Glutamatergic neuron (in vitro differentiated cells): ENCODE data around the gene ANTXR1. TPM values are rescaled to one million over a fixed set of nuclear protein-coding genes. Genes with fewer than 3 reads are reported as not detected.

Source experiments
- DNase-seq: peaks from one replicate; pipeline ENCODE4 v3.0.0; 2022
- H3K27ac Mint-ChIP-seq: one replicate; pipeline ENCODE4 v1.8.0; 2020; ENCODE audit warnings: mild to moderate bottlenecking, mixed read lengths, inconsistent platforms; ENCODE audit not compliant: unreplicated experiment
- H3K27me3 Mint-ChIP-seq: one replicate; pipeline ENCODE4 v1.8.0; 2020; ENCODE audit warnings: mild to moderate bottlenecking, moderate library complexity, mixed read lengths, inconsistent platforms; ENCODE audit not compliant: unreplicated experiment
- H3K36me3 Mint-ChIP-seq: one replicate; pipeline ENCODE4 v1.8.0; 2020; ENCODE audit warnings: mild to moderate bottlenecking, mixed read lengths, inconsistent platforms; ENCODE audit not compliant: unreplicated experiment
- H3K4me1 Mint-ChIP-seq: one replicate; pipeline ENCODE4 v1.8.0; 2020; ENCODE audit warnings: mild to moderate bottlenecking, low read depth, mixed read lengths, inconsistent platforms; ENCODE audit not compliant: unreplicated experiment
- H3K4me3 Mint-ChIP-seq: one replicate; pipeline ENCODE4 v1.8.0; 2020; ENCODE audit warnings: mild to moderate bottlenecking, mixed read lengths, inconsistent platforms; ENCODE audit not compliant: unreplicated experiment
- H3K9me3 Mint-ChIP-seq: one replicate; pipeline ENCODE4 v1.8.0; 2020; ENCODE audit warnings: mild to moderate bottlenecking, moderate library complexity, mixed read lengths, inconsistent platforms; ENCODE audit not compliant: unreplicated experiment
- total RNA-seq: library from RNA; stranded (reverse); fragmentation: NEBNext Ultra II Directional; extraction: Animal tissue kit (Norgen Biotek cat#: 25700); gene quantifications from one replicate; pipeline ENCODE4 v1.2.1, GENCODE V29; 2021; ENCODE audit not compliant: unreplicated experiment
- TF ChIP-seq, protein P1 (sequence below): fragments of 200-600 bp; sonication (generic); IDR thresholded peaks from one replicate; pipeline ENCODE4 v1.5.0; 2021; ENCODE audit not compliant: partially characterized antibody, unreplicated experiment

The ANTXR1 gene
- total RNA-seq, 1 donor from 2014 or later = 26.7 TPM

DNA sequence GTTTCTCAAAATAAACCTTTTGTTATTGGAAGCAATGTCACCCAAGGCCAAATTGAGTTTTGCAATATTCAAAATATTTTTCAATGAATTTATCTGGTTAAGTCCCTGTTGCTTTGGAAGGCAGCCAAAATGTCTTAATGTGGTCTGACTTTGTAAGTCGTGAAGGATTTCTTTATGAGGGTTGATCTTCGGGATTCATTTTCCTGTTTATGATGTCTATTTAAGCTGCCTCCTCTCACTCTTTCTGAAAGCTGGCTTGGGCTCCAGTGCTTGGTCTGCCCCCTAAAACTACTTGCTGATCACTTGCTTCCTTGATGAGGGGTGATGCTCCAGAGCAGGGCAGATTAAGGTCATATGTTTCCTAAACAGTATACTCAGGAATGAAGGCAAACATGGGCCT lies 141.1 kb downstream of the ANTXR1 start:
- DNase-seq = no peak
- Mint-ChIP-seq H3K4me1 (peaks cover 3% of the 10 kb centered on the region), H3K27me3 (no peaks in the 10 kb centered on the region), H3K27ac (no peak overlapping the region), H3K9me3 (no peaks in the 10 kb centered on the region), H3K36me3 (peaks cover 10% of the 10 kb centered on the region), H3K4me3 (no peak overlapping the region)
- TF ChIP-seq, protein P1, sequence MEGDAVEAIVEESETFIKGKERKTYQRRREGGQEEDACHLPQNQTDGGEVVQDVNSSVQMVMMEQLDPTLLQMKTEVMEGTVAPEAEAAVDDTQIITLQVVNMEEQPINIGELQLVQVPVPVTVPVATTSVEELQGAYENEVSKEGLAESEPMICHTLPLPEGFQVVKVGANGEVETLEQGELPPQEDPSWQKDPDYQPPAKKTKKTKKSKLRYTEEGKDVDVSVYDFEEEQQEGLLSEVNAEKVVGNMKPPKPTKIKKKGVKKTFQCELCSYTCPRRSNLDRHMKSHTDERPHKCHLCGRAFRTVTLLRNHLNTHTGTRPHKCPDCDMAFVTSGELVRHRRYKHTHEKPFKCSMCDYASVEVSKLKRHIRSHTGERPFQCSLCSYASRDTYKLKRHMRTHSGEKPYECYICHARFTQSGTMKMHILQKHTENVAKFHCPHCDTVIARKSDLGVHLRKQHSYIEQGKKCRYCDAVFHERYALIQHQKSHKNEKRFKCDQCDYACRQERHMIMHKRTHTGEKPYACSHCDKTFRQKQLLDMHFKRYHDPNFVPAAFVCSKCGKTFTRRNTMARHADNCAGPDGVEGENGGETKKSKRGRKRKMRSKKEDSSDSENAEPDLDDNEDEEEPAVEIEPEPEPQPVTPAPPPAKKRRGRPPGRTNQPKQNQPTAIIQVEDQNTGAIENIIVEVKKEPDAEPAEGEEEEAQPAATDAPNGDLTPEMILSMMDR = no peak

DNA sequence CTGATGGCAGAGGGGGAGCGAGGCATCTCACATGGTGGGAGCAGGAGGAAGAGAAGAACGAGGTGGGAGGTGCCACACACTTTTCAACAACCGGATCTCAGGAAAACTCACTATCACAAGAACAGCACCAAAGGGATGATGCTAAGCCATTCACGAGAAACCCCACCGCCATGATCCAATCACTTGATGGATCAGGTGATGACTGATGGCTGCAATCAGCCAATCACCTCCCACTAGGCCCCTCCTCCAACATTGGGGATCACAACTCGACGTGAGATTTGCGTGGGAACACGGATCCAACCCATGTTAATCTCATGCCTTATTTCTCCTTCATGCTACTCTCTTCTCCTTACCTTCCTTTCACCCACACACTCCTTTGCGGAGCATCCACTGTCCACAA lies 143.6 kb downstream of the ANTXR1 start:
- TF ChIP-seq, protein P1 = no peak
- no peaks in the 10 kb centered on the region for H3K9me3 Mint-ChIP-seq
- H3K27me3 Mint-ChIP-seq = no peaks in the 10 kb centered on the region
- peaks cover 17% of the 10 kb centered on the region for H3K4me1 Mint-ChIP-seq
- H3K27ac Mint-ChIP-seq = no peak overlapping the region
- no peak for DNase-seq
- H3K36me3 Mint-ChIP-seq = peaks cover 10% of the 10 kb centered on the region
- H3K4me3 Mint-ChIP-seq = no peak overlapping the region

DNA sequence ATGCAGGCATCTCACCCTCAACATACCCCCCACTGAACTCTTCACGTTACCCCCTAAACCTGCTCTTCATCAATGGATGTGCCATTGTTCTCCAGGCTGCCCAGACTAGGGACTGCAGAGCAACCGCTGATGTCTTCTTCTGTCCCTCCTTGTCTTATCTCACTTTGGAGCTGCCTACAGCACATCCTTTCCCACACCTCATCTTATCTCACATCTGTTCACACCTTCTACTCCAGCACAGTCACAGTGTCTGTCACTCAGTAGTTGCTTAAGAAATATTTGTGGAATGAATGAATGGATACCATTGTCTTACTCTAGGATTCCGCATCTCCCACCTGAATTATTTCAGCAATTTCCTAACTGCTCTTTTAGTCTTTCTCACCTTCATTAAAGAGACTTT lies 144.5 kb downstream of the ANTXR1 start:
- TF ChIP-seq, protein P1 = no peak
- no peaks in the 10 kb centered on the region for H3K9me3 Mint-ChIP-seq
- H3K27ac Mint-ChIP-seq = no peak overlapping the region
- H3K4me1 Mint-ChIP-seq = peaks cover 20% of the 10 kb centered on the region
- no peak for DNase-seq
- H3K4me3 Mint-ChIP-seq = no peak overlapping the region
- peaks cover 10% of the 10 kb centered on the region for H3K36me3 Mint-ChIP-seq
- H3K27me3 Mint-ChIP-seq = no peaks in the 10 kb centered on the region

DNA sequence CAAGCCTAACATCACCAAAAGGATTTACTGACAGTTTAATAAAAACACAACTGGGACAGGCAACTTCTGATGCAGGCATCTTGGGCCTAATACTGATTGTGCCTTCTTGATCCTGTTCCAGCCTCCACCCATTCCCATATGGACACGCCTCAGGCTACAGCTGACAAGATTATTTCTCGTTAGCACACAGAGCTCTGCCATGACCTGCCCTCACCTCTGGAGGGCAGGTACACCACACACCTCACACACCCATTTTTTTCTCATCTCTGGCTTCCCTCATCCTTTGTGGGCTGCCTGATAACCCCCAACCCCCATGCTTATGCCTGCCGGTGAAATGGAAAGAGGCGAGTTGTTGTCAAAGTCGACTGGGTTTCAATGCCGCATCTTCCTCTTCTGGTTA lies 147.0 kb downstream of the ANTXR1 start:
- TF ChIP-seq, protein P1 = no peak
- H3K9me3 Mint-ChIP-seq = no peaks in the 10 kb centered on the region
- H3K27ac Mint-ChIP-seq = no peak overlapping the region

DNA sequence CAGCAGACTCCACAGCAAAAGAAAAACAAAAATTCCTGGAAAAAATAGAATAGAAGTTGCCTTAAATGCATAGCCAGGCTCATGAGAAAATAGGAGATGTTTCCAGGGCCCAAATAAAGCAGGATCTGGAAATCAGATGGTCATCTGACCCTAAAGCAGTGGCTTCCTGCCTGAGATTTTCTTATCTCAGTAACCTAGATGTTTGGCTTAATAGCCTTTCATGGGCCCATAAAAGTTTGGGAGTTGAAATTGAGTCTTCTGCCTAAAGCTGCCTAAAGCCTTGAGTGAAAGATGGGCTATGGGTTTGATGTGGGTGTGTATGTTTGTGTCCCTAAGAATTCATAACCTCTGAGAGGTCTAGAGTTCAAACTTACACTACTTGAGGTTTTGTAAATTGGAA lies 149.1 kb downstream of the ANTXR1 start:
- peaks cover 41% of the 10 kb centered on the region for H3K4me1 Mint-ChIP-seq
- H3K36me3 Mint-ChIP-seq = peaks cover 5% of the 10 kb centered on the region
- no peak for DNase-seq
- no peaks in the 10 kb centered on the region for H3K27me3 Mint-ChIP-seq
- no peak overlapping the region for H3K27ac Mint-ChIP-seq
- H3K9me3 Mint-ChIP-seq = peaks cover 2% of the 10 kb centered on the region
- TF ChIP-seq, protein P1 = no peak
- no peak overlapping the region for H3K4me3 Mint-ChIP-seq

More for the DNA sequence above, 147.0 kb downstream of the ANTXR1 start:
- Mint-ChIP-seq H3K27me3 (no peaks in the 10 kb centered on the region), H3K4me1 (peaks cover 29% of the 10 kb centered on the region), H3K4me3 (no peak overlapping the region), H3K36me3 (no peaks in the 10 kb centered on the region)
- DNase-seq = no peak
